ENCODE results near the gene IFRD2. TPM values are rescaled to one million over a fixed set of nuclear protein-coding genes. Genes with fewer than 3 reads are reported as not detected.
"Not testable (repeated sequence)": the region's sequence is repeated elsewhere in the genome, so short reads cannot be mapped to it uniquely, and the experiment has no call there.

IFRD2 gene
- polyA plus RNA-seq, 1 of the 3 experiments (the other 2 are of a cell fraction): 73.2 TPM

DNA sequence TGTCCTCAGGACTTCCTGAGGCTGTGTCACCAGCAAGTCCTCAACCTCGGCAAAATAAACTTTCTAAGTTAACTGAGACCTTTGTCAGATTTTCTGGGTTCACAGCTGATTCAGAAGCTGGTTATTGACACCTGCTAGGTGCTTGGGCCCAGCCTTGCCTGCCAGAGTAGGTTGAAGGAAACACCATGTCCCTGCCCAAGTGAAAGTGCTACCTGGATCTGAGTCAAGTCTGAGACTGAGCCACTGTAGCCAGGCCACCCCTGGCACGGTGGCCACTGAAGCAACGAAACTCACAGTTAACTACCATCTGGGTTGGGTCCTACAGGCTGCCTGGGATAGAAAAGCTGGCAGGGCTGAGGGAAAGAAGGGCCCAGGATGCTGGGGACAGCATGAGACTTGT, 22.1 kb upstream of the IFRD2 start:
- WGBS (ENCODE audit: low lambda C conversion rate): 100% methylated on average over 1 of the region's 3 CpGs
- CTCF ChIA-PET: interaction anchor here (1.0 to 1.3 kb wide), 2 partner anchors 10 to 122 kb away, joined by 3 to 5 read pairs; no protein-coding TSS in a partner anchor
- POLR2A ChIA-PET: interaction anchor here (1.1 to 1.5 kb wide), 2 partner anchors 15 to 255 kb away, joined by 4 read pairs; partner anchors contain the start of genes HEMK1, HYAL3 and NAA80

GRCh38 chr3:50312041-50312440, 19.8 kb upstream of the IFRD2 start:
- 100% methylated on average over 2 of the region's 32 CpGs for WGBS (ENCODE audit: low lambda C conversion rate)
- H3K9ac ChIP-seq; H3K9me3 ChIP-seq; H3K79me2 ChIP-seq (ENCODE audit: insufficient read depth); H3K27me3 ChIP-seq (ENCODE audit: insufficient read depth); H3K4me3 ChIP-seq (ENCODE audit: low read depth in 2 of 2, low read length in 1 of 2); H3K4me1 ChIP-seq (ENCODE audit: control insufficient read depth in 1 of 2, insufficient read depth in 2 of 2, low read depth in 1 of 2, low read length in 1 of 2); CTCF ChIA-PET; H2AFZ ChIP-seq (ENCODE audit: low read depth); H3K4me2 ChIP-seq; DNase-seq; H3K9me2 ChIP-seq; POLR2A ChIA-PET; H3K27ac ChIP-seq (ENCODE audit: low read depth in 2 of 2, low read length in 1 of 2); H4K20me1 ChIP-seq (ENCODE audit: insufficient read depth): not testable (repeated sequence)
- peaks cover under 1 to 16% of the 10 kb centered on the region in 2 experiments for H3K36me3 ChIP-seq (replicated peaks in 1 of 2; ENCODE audit: control insufficient read depth in 1 of 2, insufficient read depth in 2 of 2, low read length in 1 of 2)
- H3F3A ChIP-seq (replicated peaks; ENCODE audit: insufficient read depth): peaks cover 17% of the 10 kb centered on the region

More for the DNA sequence above, 22.1 kb upstream of the IFRD2 start:
- Histone ChIP-seq H3K9me3 (peaks cover 1% of the 10 kb centered on the region; the same call in 1 of the 2 replicates), H3K4me3 (ENCODE audit: low read depth in 2 of 2, low read length in 1 of 2) (no peak overlapping the region), H2AFZ (ENCODE audit: low read depth) (no peak overlapping the region), H4K20me1 (ENCODE audit: insufficient read depth) (no peaks in the 10 kb centered on the region), H3K9ac (no peak overlapping the region), H3F3A (replicated peaks; ENCODE audit: insufficient read depth) (peaks cover 14% of the 10 kb centered on the region), H3K9me2 (no peaks in the 10 kb centered on the region), H3K79me2 (ENCODE audit: insufficient read depth) (peaks cover 22% of the 10 kb centered on the region), H3K4me2 (no peak overlapping the region), H3K27me3 (ENCODE audit: insufficient read depth) (no peaks in the 10 kb centered on the region), H3K36me3 (replicated peaks in 1 of 2; ENCODE audit: control insufficient read depth in 1 of 2, insufficient read depth in 2 of 2, low read length in 1 of 2) (peaks cover 15 to 23% of the 10 kb centered on the region in 2 experiments), H3K27ac (ENCODE audit: low read depth in 2 of 2, low read length in 1 of 2) (no peak overlapping the region), H3K4me1 (ENCODE audit: control insufficient read depth in 1 of 2, insufficient read depth in 2 of 2, low read depth in 1 of 2, low read length in 1 of 2) (peaks cover 0 to 16% of the 10 kb centered on the region in 2 experiments; a peak in 1 of 4 replicates)
- no peak for TF ChIP-seq IRF3 (IDR thresholded peaks at IDR 0.05; ENCODE audit: low read depth, low read length)
- TF ChIP-seq SMC3 (IDR thresholded peaks at IDR 0.05; ENCODE audit: low read depth, low read length): no peak
- TF ChIP-seq EZH2phosphoT487 (IDR thresholded peaks at IDR 0.05; ENCODE audit: borderline replicate concordance, low read depth): no peak
- TF ChIP-seq, protein P1, sequence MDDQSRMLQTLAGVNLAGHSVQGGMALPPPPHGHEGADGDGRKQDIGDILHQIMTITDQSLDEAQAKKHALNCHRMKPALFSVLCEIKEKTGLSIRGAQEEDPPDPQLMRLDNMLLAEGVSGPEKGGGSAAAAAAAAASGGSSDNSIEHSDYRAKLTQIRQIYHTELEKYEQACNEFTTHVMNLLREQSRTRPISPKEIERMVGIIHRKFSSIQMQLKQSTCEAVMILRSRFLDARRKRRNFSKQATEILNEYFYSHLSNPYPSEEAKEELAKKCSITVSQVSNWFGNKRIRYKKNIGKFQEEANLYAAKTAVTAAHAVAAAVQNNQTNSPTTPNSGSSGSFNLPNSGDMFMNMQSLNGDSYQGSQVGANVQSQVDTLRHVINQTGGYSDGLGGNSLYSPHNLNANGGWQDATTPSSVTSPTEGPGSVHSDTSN (IDR thresholded peaks at IDR 0.05): no peak
- no peak for TF ChIP-seq RCOR1 (IDR thresholded peaks at IDR 0.05; ENCODE audit: low read length)
- no peak for TF ChIP-seq TAF1 (IDR thresholded peaks at IDR 0.05; ENCODE audit: borderline replicate concordance, low read depth, low read length)
- TF ChIP-seq TEAD4 (IDR thresholded peaks at IDR 0.05; ENCODE audit: borderline replicate concordance, insufficient read depth): no peak
- no peak for TF ChIP-seq ELF1 (IDR thresholded peaks at IDR 0.05)
- no peak for TF ChIP-seq RAD21 (IDR thresholded peaks at IDR 0.05; ENCODE audit: low read length)
- no peak for TF ChIP-seq EP300 (IDR thresholded peaks at IDR 0.05; ENCODE audit: borderline replicate concordance in 1 of 2, low read depth in 1 of 2, low read length in 1 of 2)
- TF ChIP-seq TCF12 (IDR thresholded peaks at IDR 0.05): no peak
- no peak for TF ChIP-seq NFIC (IDR thresholded peaks at IDR 0.05; ENCODE audit: borderline replicate concordance)
- no peak for TF ChIP-seq CTCF (IDR thresholded peaks at IDR 0.05)
- TF ChIP-seq, protein P2, sequence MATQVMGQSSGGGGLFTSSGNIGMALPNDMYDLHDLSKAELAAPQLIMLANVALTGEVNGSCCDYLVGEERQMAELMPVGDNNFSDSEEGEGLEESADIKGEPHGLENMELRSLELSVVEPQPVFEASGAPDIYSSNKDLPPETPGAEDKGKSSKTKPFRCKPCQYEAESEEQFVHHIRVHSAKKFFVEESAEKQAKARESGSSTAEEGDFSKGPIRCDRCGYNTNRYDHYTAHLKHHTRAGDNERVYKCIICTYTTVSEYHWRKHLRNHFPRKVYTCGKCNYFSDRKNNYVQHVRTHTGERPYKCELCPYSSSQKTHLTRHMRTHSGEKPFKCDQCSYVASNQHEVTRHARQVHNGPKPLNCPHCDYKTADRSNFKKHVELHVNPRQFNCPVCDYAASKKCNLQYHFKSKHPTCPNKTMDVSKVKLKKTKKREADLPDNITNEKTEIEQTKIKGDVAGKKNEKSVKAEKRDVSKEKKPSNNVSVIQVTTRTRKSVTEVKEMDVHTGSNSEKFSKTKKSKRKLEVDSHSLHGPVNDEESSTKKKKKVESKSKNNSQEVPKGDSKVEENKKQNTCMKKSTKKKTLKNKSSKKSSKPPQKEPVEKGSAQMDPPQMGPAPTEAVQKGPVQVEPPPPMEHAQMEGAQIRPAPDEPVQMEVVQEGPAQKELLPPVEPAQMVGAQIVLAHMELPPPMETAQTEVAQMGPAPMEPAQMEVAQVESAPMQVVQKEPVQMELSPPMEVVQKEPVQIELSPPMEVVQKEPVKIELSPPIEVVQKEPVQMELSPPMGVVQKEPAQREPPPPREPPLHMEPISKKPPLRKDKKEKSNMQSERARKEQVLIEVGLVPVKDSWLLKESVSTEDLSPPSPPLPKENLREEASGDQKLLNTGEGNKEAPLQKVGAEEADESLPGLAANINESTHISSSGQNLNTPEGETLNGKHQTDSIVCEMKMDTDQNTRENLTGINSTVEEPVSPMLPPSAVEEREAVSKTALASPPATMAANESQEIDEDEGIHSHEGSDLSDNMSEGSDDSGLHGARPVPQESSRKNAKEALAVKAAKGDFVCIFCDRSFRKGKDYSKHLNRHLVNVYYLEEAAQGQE (IDR thresholded peaks at IDR 0.05; ENCODE audit: low read depth, low read length): no peak
- TF ChIP-seq FOXM1 (IDR thresholded peaks at IDR 0.05; ENCODE audit: low read depth): no peak
- TF ChIP-seq GATA2 (CRISPR knock-in tag; IDR thresholded peaks at IDR 0.05): no peak
- no peak for TF ChIP-seq CHD2 (IDR thresholded peaks at IDR 0.05; ENCODE audit: low read length, partially characterized antibody)
- DNase-seq: no peak

All from SK-N-SH (cell line).